HCT116 (cell line): Measurements from ENCODE around the gene JCAD. TPM values are rescaled to one million over a fixed set of nuclear protein-coding genes. Genes with fewer than 3 reads are reported as not detected.

ENCODE experiments used
- ATAC-seq: fragments of 200-7000 bp; cut with Tn5 transposase; 2 replicates; pipeline ENCODE4 v1.9.1; 2020; ENCODE audit warnings: mild to moderate bottlenecking, moderate library complexity
- BruUV-seq: library from RNA; stranded (reverse); fragments of 400-500 nt; replicated peaks from 2 replicates; lab custom pipeline; 2021; lab: Mats Ljungman, UMichigan
- CTCF ChIA-PET: fragments of 300-600 bp; sonication (Branson Sonifier 250); formaldehyde crosslinking; loops from one replicate; lab custom pipeline; 2021; ENCODE audit warnings: antibody characterized with exemption; lab: Charles Lee
- POLR2A ChIA-PET: fragments of 300-600, 350-600 bp; sonication (Branson Sonifier 250); formaldehyde crosslinking; loops from one replicate; lab custom pipeline; 2021; ENCODE audit warnings: antibody characterized with exemption; lab: Charles Lee
- RAD21 ChIA-PET, 2 experiments: fragments of 300-600 bp; sonication (Branson Sonifier 250); formaldehyde crosslinking; loops; one replicate each; lab custom pipeline; 2023; ENCODE audit warnings: low total read pairs in 2 of 2; ENCODE audit not compliant: uncharacterized antibody in 2 of 2, unreplicated experiment in 2 of 2, low non-redundant PET in 1 of 2; lab: Charles Lee
- DNase-seq: peaks from one replicate; pipeline ENCODE4 v3.0.0-alpha.2; 2010; ENCODE audit warnings: low read depth, low spot score
- H2AFZ ChIP-seq: fragments of 200-600 bp; shearing (Covaris generic), sonication (generic); 2 replicates; pipeline ENCODE4 v1.6.1; 2017; ENCODE audit warnings: low read depth, mixed run types, mixed read lengths, antibody characterized with exemption, low read length; ENCODE audit not compliant: poor library complexity, severe bottlenecking
- H3K27ac ChIP-seq: 2 replicates; pipeline ENCODE4 v1.5.1; 2012; ENCODE audit warnings: low read depth, low read length
- H3K27me3 ChIP-seq: fragments of 200-600 bp; sonication (generic); 2 replicates; pipeline ENCODE4 v1.6.1; 2016; ENCODE audit warnings: mixed run types, low read length, mixed read lengths; ENCODE audit not compliant: insufficient read depth
- H3K36me3 ChIP-seq, 2 experiments: fragments of 200-500 bp in 1 of 2; fragments of 200-600 bp in 1 of 2; sonication (Bioruptor generic) in 1 of 2; sonication (generic) in 1 of 2; 2 replicates each; pipeline versions ENCODE4 v1.5.1 to v1.6.1; 2014 to 2016; ENCODE audit warnings: low read length in 2 of 2, inconsistent platforms in 1 of 2, mixed read lengths in 1 of 2, mixed run types in 1 of 2; ENCODE audit not compliant: insufficient read depth in 2 of 2, control insufficient read depth in 1 of 2
- H3K4me1 ChIP-seq, 2 experiments: fragments of 200-600 bp in 1 of 2; sonication (generic) in 1 of 2; 2 replicates each; pipeline versions ENCODE4 v1.5.1 to v1.6.1; 2012 to 2017; ENCODE audit warnings: low read length in 2 of 2, inconsistent platforms in 1 of 2, mild to moderate bottlenecking in 1 of 2, mixed read lengths in 1 of 2, mixed run types in 1 of 2, moderate library complexity in 1 of 2; ENCODE audit not compliant: insufficient read depth in 2 of 2, control insufficient read depth in 1 of 2
- H3K4me2 ChIP-seq: fragments of 200-600 bp; sonication (generic); 2 replicates; pipeline ENCODE4 v1.6.1; 2017; ENCODE audit warnings: mixed run types, low read length, mixed read lengths
- H3K4me3 ChIP-seq, 2 experiments: fragments of 200-600 bp in 1 of 2; sonication (generic) in 1 of 2; replicated peaks in 1 of 2; 2 replicates each; pipeline ENCODE4 v1.5.1; 2011 to 2016; ENCODE audit warnings: low read length in 2 of 2, control low read depth in 1 of 2, low read depth in 1 of 2, mild to moderate bottlenecking in 1 of 2, mixed read lengths in 1 of 2, mixed run types in 1 of 2
- H3K79me2 ChIP-seq: fragments of 200-600 bp; sonication (generic); 2 replicates; pipeline ENCODE4 v1.6.1; 2017; ENCODE audit warnings: mild to moderate bottlenecking, mixed run types, low read length, moderate library complexity, mixed read lengths; ENCODE audit not compliant: insufficient read depth
- H3K9ac ChIP-seq: fragments of 200-600 bp; sonication (generic); 2 replicates; pipeline ENCODE4 v1.6.1; 2016; ENCODE audit warnings: low read length, mixed read lengths
- H3K9me2 ChIP-seq: fragments of 200-600 bp; sonication (generic), shearing (Covaris generic); 2 replicates; pipeline ENCODE4 v1.6.1; 2017; ENCODE audit warnings: mixed run types, mild to moderate bottlenecking, moderate library complexity; ENCODE audit not compliant: insufficient read depth
- H3K9me3 ChIP-seq, 2 experiments: fragments of 200-500 bp in 1 of 2; fragments of 200-600 bp in 1 of 2; sonication (Bioruptor generic) in 1 of 2; sonication (generic) in 1 of 2; 2 replicates each; pipeline ENCODE4 v1.6.1; 2014 to 2017; ENCODE audit warnings: low read length in 2 of 2, mixed read lengths in 2 of 2, inconsistent platforms in 1 of 2, low read depth in 1 of 2, mild to moderate bottlenecking in 1 of 2, mixed run types in 1 of 2, moderate library complexity in 1 of 2; ENCODE audit not compliant: control insufficient read depth in 1 of 2, insufficient read depth in 1 of 2
- H4K20me1 ChIP-seq: fragments of 200-600 bp; sonication (generic), shearing (Covaris generic); 2 replicates; pipeline ENCODE4 v1.6.1; 2017; ENCODE audit warnings: mixed run types, mild to moderate bottlenecking, moderate library complexity; ENCODE audit not compliant: insufficient read depth
- ATF3 ChIP-seq: IDR thresholded peaks from 2 replicates; pipeline ENCODE4 v1.6.1; 2012
- CBX3 ChIP-seq: IDR thresholded peaks from 2 replicates; pipeline ENCODE4 v1.6.1; 2012; ENCODE audit warnings: low read depth
- CTCF ChIP-seq, 3 experiments: fragments of 200-600 bp in 1 of 3; sonication (generic) in 1 of 3; IDR thresholded peaks in 2 of 3; conservative IDR thresholded peaks in 1 of 3; 2 replicates each; pipeline ENCODE4 v1.5.1; 2012 to 2017; ENCODE audit warnings: low read depth in 2 of 3, low read length in 2 of 3, antibody characterized with exemption in 1 of 3, borderline replicate concordance in 1 of 3, control low read depth in 1 of 3, mild to moderate bottlenecking in 1 of 3, mixed read lengths in 1 of 3, mixed run types in 1 of 3, moderate library complexity in 1 of 3; ENCODE audit not compliant: insufficient read depth in 1 of 3
- EGR1 ChIP-seq: IDR thresholded peaks from 2 replicates; pipeline ENCODE4 v1.6.1; 2012; ENCODE audit warnings: low read depth
- ELF1 ChIP-seq: IDR thresholded peaks from 2 replicates; pipeline ENCODE4 v1.6.1; 2012; ENCODE audit warnings: low read depth, borderline replicate concordance
- EZH2 ChIP-seq: fragments of 200-600 bp; sonication (generic); IDR thresholded peaks from 2 replicates; pipeline ENCODE4 v1.6.1; 2017; ENCODE audit warnings: antibody characterized with exemption, mixed run types
- EZH2phosphoT487 ChIP-seq: fragments of 200-600 bp; IDR thresholded peaks from 2 replicates; pipeline ENCODE4 v1.6.1; 2018; ENCODE audit warnings: antibody characterized with exemption, borderline replicate concordance
- FOSL1 ChIP-seq: IDR thresholded peaks from 2 replicates; pipeline ENCODE4 v1.6.1; 2012; ENCODE audit warnings: low read depth
- MAX ChIP-seq: IDR thresholded peaks from 2 replicates; pipeline ENCODE4 v1.6.1; 2012
- POLR2A ChIP-seq: IDR thresholded peaks from 2 replicates; pipeline ENCODE4 v1.7.0; 2011; ENCODE audit warnings: borderline replicate concordance; ENCODE audit not compliant: insufficient read depth, insufficient read length; ENCODE audit errors: extremely low read depth
- RAD21 ChIP-seq: IDR thresholded peaks from 2 replicates; pipeline ENCODE4 v1.6.1; 2012; ENCODE audit warnings: low read depth, mild to moderate bottlenecking
- REST ChIP-seq: IDR thresholded peaks from 2 replicates; pipeline ENCODE4 v1.6.1; 2012; ENCODE audit warnings: low read depth
- SIN3A ChIP-seq: IDR thresholded peaks from 2 replicates; pipeline ENCODE4 v1.6.1; 2012; ENCODE audit warnings: low read depth
- SP1 ChIP-seq: IDR thresholded peaks from 2 replicates; pipeline ENCODE4 v1.6.1; 2012; ENCODE audit warnings: low read depth
- SRF ChIP-seq: IDR thresholded peaks from 2 replicates; pipeline ENCODE4 v1.6.1; 2012; ENCODE audit warnings: low read depth
- TCF7L2 ChIP-seq: IDR thresholded peaks from 2 replicates; pipeline ENCODE4 v1.7.0; 2011; ENCODE audit warnings: borderline replicate concordance, inconsistent platforms; ENCODE audit not compliant: insufficient read depth, insufficient read length; ENCODE audit errors: extremely low read depth
- ZBTB33 ChIP-seq: IDR thresholded peaks from 2 replicates; pipeline ENCODE4 v1.6.1; 2011; ENCODE audit warnings: mild to moderate bottlenecking, low read length, moderate library complexity; ENCODE audit not compliant: insufficient replicate concordance; ENCODE audit errors: extremely low read depth
- ZFX ChIP-seq: fragments of 450-650 bp; IDR thresholded peaks from 2 replicates; pipeline ENCODE4 v1.6.1; 2017
- intact Hi-C: fragments of 100-400 bp; cut with micrococcal nuclease; formaldehyde crosslinking; loops from 2 replicates; pipeline ENCODE4 v1.10.0; 2022
- total RNA-seq: library from RNA; stranded (reverse); gene quantifications from one replicate; pipeline ENCODE4 v1.2.1, GENCODE V29; 2021; ENCODE audit not compliant: unreplicated experiment

Gene JCAD
- total RNA-seq, 1 experiment from 2014 or later = 17.5 TPM

GRCh38 chr10:30014511-30014910 lies 44.9 kb downstream of the JCAD start:
- no peaks in the 10 kb centered on the region for H3K27me3 ChIP-seq
- CTCF ChIA-PET = interaction anchor here (1.2 kb wide), 1 partner anchor 12 kb away, joined by 4 read pairs; no protein-coding TSS in a partner anchor
- H3K27ac ChIP-seq = no peak overlapping the region
- DNase-seq (no peak), ATAC-seq (no peak)
- H2AFZ ChIP-seq = no peak overlapping the region
- no peak overlapping the region for H3K4me3 ChIP-seq
- no peaks in the 10 kb centered on the region for H3K79me2 ChIP-seq
- no peaks in the 10 kb centered on the region for H3K9me2 ChIP-seq
- no peak overlapping the region for H3K4me2 ChIP-seq
- H3K36me3 ChIP-seq = peaks cover 0 to 4% of the 10 kb centered on the region in 2 experiments; a peak in 1 of 4 replicates
- BruUV-seq = no TSS peak
- RAD21 ChIA-PET = no interaction called here
- no peaks in the 10 kb centered on the region for H3K9me3 ChIP-seq
- H3K4me1 ChIP-seq = no peaks in the 10 kb centered on the region
- no peak for TF ChIP-seq EZH2
- no peak for TF ChIP-seq FOSL1
- no peak for TF ChIP-seq SRF
- no peak for TF ChIP-seq POLR2A
- no peak for TF ChIP-seq ATF3
- TF ChIP-seq SP1 = no peak
- TF ChIP-seq CBX3 = no peak
- no peak for TF ChIP-seq EGR1
- TF ChIP-seq RAD21 = no peak
- TF ChIP-seq CTCF (IDR thresholded peaks at IDR 0.05 in 2 of 3, conservative IDR thresholded peaks at IDR 0.05 in 1 of 3; ENCODE audit: borderline replicate concordance in 1 of 3, insufficient read depth in 1 of 3, low read depth in 2 of 3, low read length in 2 of 3) = no peak
- no peak for TF ChIP-seq TCF7L2
- no peak for TF ChIP-seq EZH2phosphoT487
- no peak for TF ChIP-seq ELF1
- TF ChIP-seq MAX = no peak
- no peak for TF ChIP-seq REST
- no peak for TF ChIP-seq SIN3A
- TF ChIP-seq ZFX = no peak
- no peak for TF ChIP-seq ZBTB33
- no peak overlapping the region for H3K9ac ChIP-seq
- POLR2A ChIA-PET = no interaction called here
- intact Hi-C loops = no loop called here
- H4K20me1 ChIP-seq = no peaks in the 10 kb centered on the region
